AG10803 (cell line): ENCODE data around the gene WRAP53.

Source experiments
- DNase-seq: peaks from one replicate; pipeline ENCODE4 v3.0.0; 2010; ENCODE audit warnings: low read depth
- H3K4me3 ChIP-seq: 2 replicates; pipeline ENCODE4 v1.5.1; 2011; ENCODE audit warnings: mild to moderate bottlenecking, low read length, control low read depth
- TF ChIP-seq, protein P1 (sequence below): conservative IDR thresholded peaks from 2 replicates; pipeline ENCODE4 v1.5.1; 2011; ENCODE audit warnings: mild to moderate bottlenecking, low read length, control low read depth, inconsistent platforms

Gene WRAP53

DNA sequence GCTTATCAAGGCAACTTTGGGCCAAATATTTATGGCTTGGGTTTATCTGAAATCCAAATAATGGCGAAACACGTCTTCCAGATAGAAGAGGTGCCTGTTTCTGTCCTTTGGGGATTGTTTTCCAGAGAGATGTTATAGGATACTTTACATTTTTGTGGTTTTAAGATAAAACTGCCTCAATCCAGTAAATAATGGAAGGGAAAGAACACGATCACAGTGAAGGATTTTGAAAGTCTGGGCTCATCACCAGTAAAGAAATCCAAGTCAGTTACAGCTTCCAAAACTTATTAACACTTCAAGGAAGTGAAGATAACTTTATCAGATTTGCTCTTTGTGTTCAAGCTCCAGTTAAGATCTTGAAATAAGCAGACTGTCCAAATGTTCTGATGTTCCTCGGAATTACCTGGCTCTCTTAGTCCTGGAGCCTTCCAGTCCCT, 59.4 kb downstream of the WRAP53 start:
- DNase-seq = peak; percentile 73
- H3K4me3 ChIP-seq = no peak overlapping the region
- TF ChIP-seq, protein P1, sequence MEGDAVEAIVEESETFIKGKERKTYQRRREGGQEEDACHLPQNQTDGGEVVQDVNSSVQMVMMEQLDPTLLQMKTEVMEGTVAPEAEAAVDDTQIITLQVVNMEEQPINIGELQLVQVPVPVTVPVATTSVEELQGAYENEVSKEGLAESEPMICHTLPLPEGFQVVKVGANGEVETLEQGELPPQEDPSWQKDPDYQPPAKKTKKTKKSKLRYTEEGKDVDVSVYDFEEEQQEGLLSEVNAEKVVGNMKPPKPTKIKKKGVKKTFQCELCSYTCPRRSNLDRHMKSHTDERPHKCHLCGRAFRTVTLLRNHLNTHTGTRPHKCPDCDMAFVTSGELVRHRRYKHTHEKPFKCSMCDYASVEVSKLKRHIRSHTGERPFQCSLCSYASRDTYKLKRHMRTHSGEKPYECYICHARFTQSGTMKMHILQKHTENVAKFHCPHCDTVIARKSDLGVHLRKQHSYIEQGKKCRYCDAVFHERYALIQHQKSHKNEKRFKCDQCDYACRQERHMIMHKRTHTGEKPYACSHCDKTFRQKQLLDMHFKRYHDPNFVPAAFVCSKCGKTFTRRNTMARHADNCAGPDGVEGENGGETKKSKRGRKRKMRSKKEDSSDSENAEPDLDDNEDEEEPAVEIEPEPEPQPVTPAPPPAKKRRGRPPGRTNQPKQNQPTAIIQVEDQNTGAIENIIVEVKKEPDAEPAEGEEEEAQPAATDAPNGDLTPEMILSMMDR = no peak

DNA sequence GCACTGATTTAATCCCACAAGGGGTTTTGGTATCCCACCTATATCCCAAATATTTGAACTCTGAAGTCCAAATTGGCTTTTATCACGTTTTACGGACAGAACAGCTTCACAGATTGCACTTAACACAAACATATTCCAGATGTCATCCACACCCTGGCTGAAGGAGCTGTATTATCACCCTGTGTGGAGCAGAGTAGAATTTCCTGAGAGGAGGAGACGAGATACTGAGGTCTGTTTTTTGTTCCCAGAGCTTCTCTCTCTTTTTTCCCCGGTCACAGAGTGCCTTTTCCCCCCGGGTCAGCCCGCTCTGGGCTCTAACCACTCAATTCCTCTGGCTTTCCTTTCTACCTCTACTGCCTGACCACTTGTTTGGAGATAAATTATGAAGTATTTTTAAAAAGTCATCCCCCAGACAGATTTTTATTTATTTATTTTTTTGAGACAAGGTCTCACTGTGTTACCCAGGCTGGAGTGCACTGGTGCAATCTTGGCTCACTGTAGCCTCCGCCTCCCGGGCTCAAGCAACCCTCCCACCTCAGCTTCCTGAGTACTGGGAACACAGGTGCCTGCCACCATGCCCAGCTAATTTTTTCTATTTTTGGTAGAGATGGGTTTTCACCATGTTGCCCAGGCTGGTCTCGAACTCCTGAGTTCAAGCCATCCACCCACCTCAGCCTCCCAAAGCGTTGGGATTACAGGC, 59.9 kb downstream of the WRAP53 start:
- H3K4me3 ChIP-seq = no peak overlapping the region
- TF ChIP-seq, protein P1 = no peak
- peak; percentile 48 for DNase-seq

DNA sequence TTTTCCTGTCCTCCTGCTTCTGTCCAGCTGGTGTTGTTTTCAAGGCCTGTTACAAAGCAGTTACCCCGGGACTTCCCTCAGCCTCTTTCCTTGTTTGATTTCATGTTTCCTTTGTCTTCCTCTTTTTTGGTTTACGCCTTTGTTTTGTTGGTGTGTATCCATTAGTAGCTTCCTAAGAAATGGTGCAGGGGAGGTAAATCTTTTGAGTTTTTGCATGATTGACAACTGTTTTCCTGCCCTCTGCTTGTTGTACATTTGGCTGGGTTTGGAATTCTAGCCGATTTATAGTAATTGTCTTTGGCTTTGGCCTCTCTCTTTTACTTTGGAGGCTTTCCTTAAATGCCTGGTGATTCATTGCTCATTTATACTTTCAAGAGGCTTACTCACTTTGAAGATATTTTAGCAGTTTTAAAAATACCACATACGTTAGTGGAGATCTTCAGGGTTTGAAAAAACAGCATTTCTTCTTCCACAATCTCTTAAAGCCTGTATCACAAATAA, 62.1 kb downstream of the WRAP53 start:
- TF ChIP-seq, protein P1 = no peak
- peak; percentile 86 for DNase-seq
- H3K4me3 ChIP-seq = no peak overlapping the region
